ENCODE data around the gene HAPLN2.

HAPLN2 gene

DNA sequence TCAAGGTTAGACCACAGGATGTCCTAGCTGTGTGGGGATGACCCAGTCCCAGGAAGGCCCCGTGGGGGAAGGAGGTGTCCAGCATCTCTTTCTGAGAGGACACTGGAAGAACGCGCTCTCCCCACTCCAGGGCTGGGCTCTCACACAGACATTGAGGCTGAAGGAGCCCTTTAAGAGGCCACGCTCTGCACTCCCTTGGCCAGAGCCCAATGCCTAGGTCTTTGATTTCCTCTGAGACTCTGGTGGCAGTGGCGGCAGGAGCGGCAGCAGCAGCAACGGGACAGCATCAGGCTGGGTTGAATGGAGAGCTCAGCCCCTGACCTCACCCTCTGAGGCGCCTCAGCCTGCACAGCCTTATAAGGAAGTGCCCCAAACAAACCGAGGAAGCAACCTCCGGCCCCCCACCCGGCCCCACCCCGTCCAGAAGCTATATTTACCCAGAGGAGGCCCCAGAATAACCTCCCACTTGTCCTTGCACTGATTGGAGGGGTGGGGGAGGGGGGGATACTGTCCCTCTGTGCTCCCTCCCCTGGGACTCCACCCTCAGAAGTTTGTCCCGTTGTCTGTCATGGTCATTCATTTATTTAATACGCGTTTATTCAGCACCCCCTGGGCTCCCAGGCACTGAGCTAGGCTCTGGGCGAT is 45.7 kb downstream of the HAPLN2 start:
- DNase-seq = no peak

DNA sequence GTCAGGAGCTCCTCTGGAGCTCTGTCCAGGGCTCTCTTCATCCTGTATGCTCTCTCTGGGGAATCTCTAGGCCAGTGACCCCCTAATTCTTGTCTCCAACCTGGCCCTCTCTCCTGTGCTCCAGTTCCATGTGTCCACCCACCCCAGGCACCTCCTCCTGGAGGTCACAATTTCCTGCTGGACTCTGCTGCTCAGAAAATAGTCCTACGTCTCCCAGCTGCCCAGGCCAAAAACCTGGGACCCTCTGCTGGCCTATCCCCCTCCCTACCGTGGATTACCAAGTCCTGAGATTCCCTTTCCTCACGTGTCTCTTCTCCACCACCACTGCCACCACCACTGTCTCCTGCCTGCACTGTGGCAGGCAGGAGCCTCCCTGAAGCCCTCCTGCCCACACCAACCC is 46.3 kb downstream of the HAPLN2 start:
- no peak for DNase-seq

DNA sequence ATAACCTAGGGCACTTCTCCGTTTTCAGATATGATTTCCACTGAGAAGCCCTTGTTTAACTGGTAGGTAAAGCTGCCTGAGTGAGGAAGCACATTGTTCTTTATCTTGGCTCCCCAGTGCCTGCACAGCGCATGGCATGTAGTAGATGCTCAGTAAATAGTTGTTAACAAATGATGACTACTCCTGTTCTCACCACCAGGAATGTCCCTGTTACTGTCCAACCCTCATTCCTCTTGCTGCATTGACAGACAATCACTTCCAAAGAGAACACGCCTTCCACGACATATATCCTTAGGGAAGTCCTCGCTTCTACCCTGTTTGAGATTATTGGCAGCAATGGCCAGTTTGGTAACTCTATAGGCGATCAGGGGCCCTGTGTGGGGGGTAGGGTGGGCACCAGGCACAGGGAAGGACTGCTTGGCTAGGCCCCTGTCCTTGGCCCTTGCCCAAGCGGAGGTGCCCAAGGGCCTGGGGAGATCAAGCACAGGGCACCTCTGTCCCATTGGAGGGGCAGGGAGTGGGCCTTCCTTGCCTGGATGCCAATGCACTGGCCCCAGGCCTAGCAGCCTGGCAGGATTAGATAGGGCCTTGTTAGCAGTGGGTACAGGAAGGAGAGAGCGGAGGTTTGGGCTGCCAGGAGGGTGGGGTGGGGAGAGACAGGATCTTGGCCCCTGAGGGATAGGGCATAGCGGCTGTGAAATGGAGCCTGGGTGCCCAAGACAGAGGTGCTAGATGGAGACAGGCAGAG is 47.8 kb downstream of the HAPLN2 start:
- DNase-seq = no peak

DNA sequence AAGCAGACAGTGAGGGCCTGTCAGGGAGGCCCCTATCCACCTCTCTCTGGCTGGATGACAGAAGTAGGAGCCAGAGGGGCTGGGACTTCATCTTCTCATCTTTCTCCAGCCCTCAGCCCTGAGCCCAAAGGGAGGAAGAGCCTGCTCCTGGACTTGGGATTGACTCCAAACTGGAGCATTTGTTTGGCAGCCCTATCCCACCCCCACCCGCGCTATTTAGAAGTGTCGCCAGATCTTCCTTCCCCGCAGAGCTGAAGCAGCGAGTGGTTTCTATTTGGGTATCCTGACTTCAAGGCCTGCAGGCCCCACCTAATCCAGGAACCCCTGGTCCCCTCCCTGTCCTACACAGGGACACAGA is 48.4 kb downstream of the HAPLN2 start:
- DNase-seq = no peak

DNA sequence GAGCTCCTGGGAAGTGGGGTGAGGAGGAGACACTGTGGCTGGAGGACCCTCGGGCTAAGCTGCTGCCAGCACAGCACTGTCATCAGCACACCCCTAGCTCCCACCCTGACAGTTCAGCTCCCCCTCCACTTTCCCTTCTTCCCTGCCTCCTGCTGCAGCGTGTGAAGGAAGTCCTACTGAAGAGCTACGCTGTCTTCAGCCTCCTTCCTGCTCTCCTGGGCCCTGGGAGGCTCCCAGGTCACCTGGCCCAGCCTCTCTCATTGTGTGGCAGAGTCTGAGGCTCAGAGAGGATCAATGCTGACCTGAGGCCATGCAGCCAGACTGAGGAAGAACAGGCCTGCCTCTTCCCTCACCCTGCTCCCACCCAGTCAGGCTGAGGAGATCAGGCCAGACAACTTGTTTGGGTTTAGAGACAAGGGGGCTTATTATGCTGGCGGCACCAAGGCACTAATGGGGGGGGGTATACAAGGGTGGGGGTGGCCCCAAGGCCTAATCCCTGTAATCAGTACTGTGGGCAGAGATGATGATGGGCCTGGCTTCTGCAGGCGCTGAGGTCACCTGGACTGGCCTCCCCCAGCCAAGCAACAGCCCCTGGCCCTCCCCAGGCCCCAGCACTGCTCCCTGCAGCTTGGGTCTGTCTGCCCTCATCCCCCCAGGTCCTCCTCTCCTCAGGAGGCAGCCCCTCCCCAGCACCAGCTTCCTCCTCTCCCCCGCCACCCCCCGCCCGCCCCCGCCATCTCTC is 48.9 kb downstream of the HAPLN2 start:
- DNase-seq = no peak

DNA sequence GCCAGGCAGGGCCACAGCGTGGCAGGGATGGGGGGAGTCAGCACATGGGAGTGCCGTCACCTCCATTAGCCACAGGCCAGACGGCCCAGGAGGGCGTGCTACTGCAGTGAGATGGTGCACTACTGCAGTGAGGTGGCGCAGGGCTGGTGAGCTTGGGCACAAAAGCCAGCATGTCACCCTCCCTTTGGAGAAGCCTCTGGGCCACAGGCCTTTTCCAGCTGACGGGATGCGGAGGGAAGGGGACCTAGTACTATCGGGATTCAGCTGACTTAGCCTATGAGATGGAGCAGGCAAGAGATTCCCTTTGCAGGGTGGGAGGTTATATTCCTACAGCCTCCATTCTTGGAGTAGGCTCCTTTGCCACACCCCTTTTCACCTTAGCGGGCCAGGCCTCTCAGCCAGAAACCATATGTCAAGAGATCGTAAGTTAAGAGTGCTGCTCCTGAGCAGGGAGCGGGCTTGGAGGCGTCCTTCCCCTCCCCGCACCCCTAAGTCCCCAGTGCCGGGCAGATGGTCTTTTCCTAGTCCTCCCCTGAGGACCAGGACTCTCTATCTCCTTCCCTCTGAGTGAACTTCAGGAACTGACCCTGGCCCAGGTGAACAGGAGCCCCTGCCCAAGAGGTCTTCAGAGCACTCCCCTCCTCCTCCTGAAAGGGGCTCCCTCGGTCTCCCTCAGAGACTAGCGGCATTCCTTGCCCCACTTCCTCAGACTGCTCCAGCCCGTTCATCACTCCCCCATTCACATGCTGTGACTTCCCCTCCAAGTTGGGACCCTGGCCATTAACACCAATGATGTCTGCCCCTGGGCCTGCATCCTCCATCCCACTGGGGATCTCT is 49.8 kb downstream of the HAPLN2 start:
- no peak for DNase-seq

DNA sequence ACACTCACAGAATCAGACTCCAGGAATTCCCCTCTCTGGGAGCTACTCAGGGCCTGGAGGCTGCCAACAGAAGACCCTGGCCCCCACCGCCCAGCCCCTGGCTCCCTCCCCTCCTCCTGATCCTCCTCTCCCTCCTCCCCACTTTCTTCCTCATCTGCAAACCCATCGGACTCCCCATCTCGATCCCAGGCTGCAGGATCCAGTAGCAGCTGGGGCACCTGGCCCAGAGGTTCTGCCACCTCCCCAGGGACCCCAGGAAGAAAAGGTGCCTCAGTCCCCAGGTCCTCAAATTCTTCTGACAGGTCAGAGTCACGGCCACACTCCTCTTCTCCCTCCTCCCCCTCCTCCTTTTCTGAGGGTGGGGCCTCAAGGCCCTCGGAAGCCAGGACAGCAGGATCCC is 50.6 kb downstream of the HAPLN2 start:
- no peak for DNase-seq

DNA sequence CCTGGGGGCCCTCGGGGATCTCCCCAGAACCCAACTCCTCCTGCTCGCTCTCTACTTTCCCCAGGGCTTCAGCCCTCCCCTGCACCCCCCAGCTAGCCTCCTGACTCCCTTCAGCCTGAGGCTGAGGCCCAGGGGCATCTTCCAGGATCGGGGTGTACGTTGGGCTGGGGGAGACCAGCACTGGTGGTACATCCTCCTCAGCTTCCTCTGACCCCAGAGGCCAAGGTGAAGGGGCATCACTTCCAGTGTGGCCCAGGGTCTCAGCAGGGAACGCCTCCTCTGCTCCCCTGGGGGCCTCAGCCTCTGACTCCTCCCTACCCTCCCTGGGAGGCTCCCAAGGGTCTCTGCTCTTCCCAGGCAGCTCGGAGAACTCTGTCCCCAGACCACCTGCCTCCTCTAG is 51.1 kb downstream of the HAPLN2 start:
- no peak for DNase-seq

DNA sequence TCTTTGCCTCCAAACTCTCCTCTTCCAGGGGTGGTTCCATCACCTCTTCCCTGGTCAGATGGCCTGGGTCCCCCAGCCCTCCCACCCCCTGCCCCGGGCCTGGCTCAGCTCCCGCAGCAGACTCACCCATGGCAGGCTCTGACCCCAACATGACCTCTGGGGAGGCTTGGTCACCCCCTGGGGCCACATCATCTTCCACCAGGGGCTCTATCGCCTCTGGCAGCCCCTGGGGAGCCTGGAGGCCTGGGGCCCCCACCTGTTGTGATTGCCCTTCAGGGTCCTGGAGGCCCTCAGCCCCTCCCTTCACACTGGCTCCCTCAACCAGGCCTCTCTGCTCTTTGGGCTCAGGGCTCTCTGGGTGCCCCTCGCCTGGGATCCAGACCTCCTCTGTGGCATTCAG is 51.6 kb downstream of the HAPLN2 start:
- DNase-seq = no peak

DNA sequence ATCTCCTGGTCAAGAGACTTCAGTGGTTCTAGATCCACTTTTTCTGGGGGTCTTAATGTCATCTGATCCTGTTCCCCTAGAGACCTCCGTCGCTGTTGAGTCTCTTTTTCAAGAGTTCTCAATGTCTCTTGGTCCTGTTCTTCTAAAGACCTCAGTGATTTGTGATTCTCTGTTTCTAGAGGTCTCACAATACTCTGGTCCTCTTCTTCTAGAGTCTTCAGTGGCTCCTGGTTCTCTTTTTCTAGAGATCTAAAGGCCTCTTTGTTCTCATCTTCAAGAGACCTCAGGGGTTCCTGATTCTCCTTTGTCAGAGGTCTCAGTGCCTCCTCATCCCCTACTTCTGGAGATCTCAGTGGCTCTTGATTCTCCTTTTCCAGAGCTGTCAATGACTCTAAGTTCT is 52.6 kb downstream of the HAPLN2 start:
- no peak for DNase-seq

DNA sequence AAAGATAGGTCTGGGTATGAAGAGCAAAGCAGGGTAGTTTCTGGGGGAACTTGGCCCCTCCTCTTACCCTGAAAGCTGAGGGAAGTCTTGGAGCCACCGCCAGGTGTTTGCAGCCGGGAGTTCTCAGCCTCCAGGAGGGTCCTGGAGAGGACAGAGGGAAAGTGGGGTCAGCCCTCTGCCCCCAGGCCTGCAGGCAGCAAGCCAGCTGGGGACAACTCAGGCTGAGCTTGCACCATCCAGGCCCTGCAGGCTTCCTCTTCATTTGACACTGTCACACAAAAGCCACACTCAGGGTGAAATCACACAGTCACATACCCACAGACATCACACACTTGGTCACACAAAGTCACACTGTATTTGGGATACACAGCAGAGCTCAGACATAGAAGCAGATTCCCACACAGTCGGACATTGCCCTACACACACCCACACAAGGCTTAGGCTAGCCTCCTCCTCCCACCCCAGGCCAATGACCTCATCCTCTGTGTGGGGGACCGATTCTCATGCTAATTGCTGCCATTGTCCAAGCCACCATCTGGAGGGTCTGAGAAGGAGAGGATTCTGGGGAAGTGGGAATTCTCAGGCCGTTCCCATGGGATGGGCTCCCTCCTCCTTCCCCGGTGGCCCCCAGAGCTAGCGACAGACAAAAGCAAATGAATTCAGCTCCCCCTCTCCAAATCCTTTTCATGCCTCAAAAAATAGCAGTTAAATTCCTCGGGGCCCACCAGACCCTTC is 54.3 kb downstream of the HAPLN2 start:
- DNase-seq = no peak
